GM21619 (cell line): Measurements from ENCODE around the gene COPS8.

Experiments used
- ATAC-seq: cut with Tn5 transposase; IDR thresholded peaks from one replicate; pipeline ENCODE4 v1.9.1; 2021; ENCODE audit not compliant: unreplicated experiment

The COPS8 gene

GRCh38 chr2:237130562-237131421, 45.1 kb downstream of the COPS8 start:
- no peak for ATAC-seq

GRCh38 chr2:237131749-237132533, 46.3 kb downstream of the COPS8 start:
- ATAC-seq: no peak

GRCh38 chr2:237132799-237133198, 47.1 kb downstream of the COPS8 start:
- ATAC-seq: no peak

GRCh38 chr2:237134321-237135230, 48.9 kb downstream of the COPS8 start:
- ATAC-seq: no peak

GRCh38 chr2:237136824-237137223, 51.1 kb downstream of the COPS8 start:
- no peak for ATAC-seq

- ATAC-seq: no peak
Observed at GRCh38 chr2:237137626-237138323, 52.1 kb downstream of the COPS8 start.

- no peak for ATAC-seq
Observed at GRCh38 chr2:237139123-237139675, 53.5 kb downstream of the COPS8 start.

- ATAC-seq: no peak
Observed at GRCh38 chr2:237140689-237141285, 55.1 kb downstream of the COPS8 start.

- no peak for ATAC-seq
Observed at GRCh38 chr2:237141571-237142051, 55.9 kb downstream of the COPS8 start.

- ATAC-seq: no peak
Observed at GRCh38 chr2:237143118-237143517, 57.4 kb downstream of the COPS8 start.

GRCh38 chr2:237143676-237144440, 58.2 kb downstream of the COPS8 start:
- no peak for ATAC-seq

- no peak for ATAC-seq
Observed at GRCh38 chr2:237144516-237144915, 58.8 kb downstream of the COPS8 start.

- ATAC-seq: no peak
Observed at GRCh38 chr2:237147317-237147716, 61.6 kb downstream of the COPS8 start.

- no peak for ATAC-seq
Observed at GRCh38 chr2:237148624-237149023, 62.9 kb downstream of the COPS8 start.

GRCh38 chr2:237149425-237149824, 63.7 kb downstream of the COPS8 start:
- no peak for ATAC-seq
